OCI-LY1 (cell line): ENCODE data around the gene PEAR1.

Experiments used
- EZH2 ChIP-seq: fragments of 200-600 bp; sonication (generic), shearing (Covaris generic); IDR thresholded peaks from 2 replicates; pipeline ENCODE4 v1.8.0; 2017; ENCODE audit warnings: borderline replicate concordance, mixed run types, mild to moderate bottlenecking, antibody characterized with exemption, low read length, moderate library complexity, mixed read lengths
- TF ChIP-seq, protein P1 (sequence below): fragments of 200-600 bp; sonication (generic), shearing (Covaris generic); IDR thresholded peaks from 2 replicates; pipeline ENCODE4 v1.5.1; 2017; ENCODE audit warnings: mild to moderate bottlenecking, antibody characterized with exemption, low read length, moderate library complexity, mixed read lengths

DNA sequence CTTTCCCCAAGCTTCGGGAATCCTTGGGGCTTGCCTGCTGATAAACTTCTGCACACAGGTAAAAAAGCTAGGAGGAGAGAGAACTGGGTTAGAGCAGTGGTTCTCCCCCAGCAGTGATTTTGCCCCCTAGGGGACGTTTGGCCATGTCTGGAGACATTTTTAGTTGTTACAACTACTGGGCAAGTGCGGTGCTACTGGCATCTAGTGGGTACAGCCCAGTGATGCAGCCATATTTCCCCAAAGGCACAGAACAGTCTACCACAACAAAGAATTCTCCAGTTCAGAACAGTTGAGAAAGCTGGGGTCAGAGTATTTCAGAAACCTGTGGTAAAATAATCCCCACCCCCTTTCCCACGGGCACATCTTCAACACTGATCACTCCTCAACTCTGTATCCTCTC, 68.2 kb downstream of the PEAR1 start:
- TF ChIP-seq, protein P1, sequence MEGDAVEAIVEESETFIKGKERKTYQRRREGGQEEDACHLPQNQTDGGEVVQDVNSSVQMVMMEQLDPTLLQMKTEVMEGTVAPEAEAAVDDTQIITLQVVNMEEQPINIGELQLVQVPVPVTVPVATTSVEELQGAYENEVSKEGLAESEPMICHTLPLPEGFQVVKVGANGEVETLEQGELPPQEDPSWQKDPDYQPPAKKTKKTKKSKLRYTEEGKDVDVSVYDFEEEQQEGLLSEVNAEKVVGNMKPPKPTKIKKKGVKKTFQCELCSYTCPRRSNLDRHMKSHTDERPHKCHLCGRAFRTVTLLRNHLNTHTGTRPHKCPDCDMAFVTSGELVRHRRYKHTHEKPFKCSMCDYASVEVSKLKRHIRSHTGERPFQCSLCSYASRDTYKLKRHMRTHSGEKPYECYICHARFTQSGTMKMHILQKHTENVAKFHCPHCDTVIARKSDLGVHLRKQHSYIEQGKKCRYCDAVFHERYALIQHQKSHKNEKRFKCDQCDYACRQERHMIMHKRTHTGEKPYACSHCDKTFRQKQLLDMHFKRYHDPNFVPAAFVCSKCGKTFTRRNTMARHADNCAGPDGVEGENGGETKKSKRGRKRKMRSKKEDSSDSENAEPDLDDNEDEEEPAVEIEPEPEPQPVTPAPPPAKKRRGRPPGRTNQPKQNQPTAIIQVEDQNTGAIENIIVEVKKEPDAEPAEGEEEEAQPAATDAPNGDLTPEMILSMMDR: peak; percentile 77
- no peak for TF ChIP-seq EZH2
